ENCODE results near the gene AUTS2. TPM values are rescaled to one million over a fixed set of nuclear protein-coding genes. Genes with fewer than 3 reads are reported as not detected.

Gene AUTS2
- total RNA-seq, 1 experiment from 2014 or later, result 256 TPM

- Mint-ChIP-seq H3K4me3 (no peak overlapping the region), H3K27ac (no peak overlapping the region; a peak in 1 of 7 replicates), H3K36me3 (ENCODE audit: insufficient read depth in 1 of 3, low read depth in 3 of 3) (peaks cover 12 to 38% (median 31%) of the 10 kb centered on the region in 3 experiments), H3K9me3 (peaks cover 4 to 6% of the 10 kb centered on the region in 2 experiments; a peak in 1 of 5 replicates), H3K4me1 (peaks cover 88 to 91% of the 10 kb centered on the region in 2 experiments), H3K27me3 (ENCODE audit: low read depth) (no peaks in the 10 kb centered on the region)
- H2AFZ ChIP-seq (ENCODE audit: low read length), result no peak overlapping the region
- TF ChIP-seq, protein P1, sequence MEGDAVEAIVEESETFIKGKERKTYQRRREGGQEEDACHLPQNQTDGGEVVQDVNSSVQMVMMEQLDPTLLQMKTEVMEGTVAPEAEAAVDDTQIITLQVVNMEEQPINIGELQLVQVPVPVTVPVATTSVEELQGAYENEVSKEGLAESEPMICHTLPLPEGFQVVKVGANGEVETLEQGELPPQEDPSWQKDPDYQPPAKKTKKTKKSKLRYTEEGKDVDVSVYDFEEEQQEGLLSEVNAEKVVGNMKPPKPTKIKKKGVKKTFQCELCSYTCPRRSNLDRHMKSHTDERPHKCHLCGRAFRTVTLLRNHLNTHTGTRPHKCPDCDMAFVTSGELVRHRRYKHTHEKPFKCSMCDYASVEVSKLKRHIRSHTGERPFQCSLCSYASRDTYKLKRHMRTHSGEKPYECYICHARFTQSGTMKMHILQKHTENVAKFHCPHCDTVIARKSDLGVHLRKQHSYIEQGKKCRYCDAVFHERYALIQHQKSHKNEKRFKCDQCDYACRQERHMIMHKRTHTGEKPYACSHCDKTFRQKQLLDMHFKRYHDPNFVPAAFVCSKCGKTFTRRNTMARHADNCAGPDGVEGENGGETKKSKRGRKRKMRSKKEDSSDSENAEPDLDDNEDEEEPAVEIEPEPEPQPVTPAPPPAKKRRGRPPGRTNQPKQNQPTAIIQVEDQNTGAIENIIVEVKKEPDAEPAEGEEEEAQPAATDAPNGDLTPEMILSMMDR (conservative IDR thresholded peaks at IDR 0.05), result no peak
- peaks cover 2% of the 10 kb centered on the region for H3K23me2 ChIP-seq (ENCODE audit: insufficient read length, low read depth, low read length, poor library complexity, severe bottlenecking)
- H3K79me1 ChIP-seq (ENCODE audit: insufficient read depth, low read depth, low read length, poor library complexity, severe bottlenecking), result peaks cover 15% of the 10 kb centered on the region
- no peaks in the 10 kb centered on the region for H3K9me3 ChIP-seq (ENCODE audit: control insufficient read depth, low read depth, low read length)
- no CpG with 5 or more reads among the region's 1 CpG for WGBS (ENCODE audit: extremely low coverage, insufficient read length, low lambda C conversion rate)
- no peak overlapping the region for H4K91ac ChIP-seq (ENCODE audit: insufficient read length, low read depth, low read length)
- no peak overlapping the region for H3K56ac ChIP-seq (ENCODE audit: insufficient read length, low read depth, low read length)
- no peak overlapping the region for H2BK20ac ChIP-seq (ENCODE audit: low read depth, low read length, poor library complexity, severe bottlenecking)
- H3K18ac ChIP-seq (ENCODE audit: insufficient read length, low read depth, low read length), result no peak overlapping the region
- no peak overlapping the region for H4K5ac ChIP-seq (ENCODE audit: insufficient read length, low read depth, low read length)
- H3K14ac ChIP-seq (ENCODE audit: insufficient read depth, low read length), result no peak overlapping the region
- H3K79me2 ChIP-seq (ENCODE audit: insufficient read depth, low read length), result peaks cover 24% of the 10 kb centered on the region; the same call in 1 of the 2 replicates
- no peak overlapping the region for H2BK120ac ChIP-seq (ENCODE audit: low read depth, low read length, poor library complexity, severe bottlenecking)
- no peak overlapping the region for H2BK12ac ChIP-seq (ENCODE audit: insufficient read length, low read depth, low read length)
- H3T11ph ChIP-seq (ENCODE audit: low read length), result no peak overlapping the region
- H2BK15ac ChIP-seq (ENCODE audit: low read depth, low read length), result no peak overlapping the region
- H2AK5ac ChIP-seq (ENCODE audit: insufficient read length, low read length), result no peak overlapping the region
- H3K27me3 ChIP-seq (ENCODE audit: insufficient read depth, low read length), result no peaks in the 10 kb centered on the region
- no peak overlapping the region for H3K4me2 ChIP-seq (ENCODE audit: insufficient read depth, insufficient read length, low read length)
- DNase-seq, result no peak
- peaks cover 21% of the 10 kb centered on the region for H3K4me1 ChIP-seq (ENCODE audit: insufficient read depth, low read length)
- H3K9ac ChIP-seq (ENCODE audit: extremely low read depth, insufficient read length, low read length), result no peak overlapping the region
- no peaks in the 10 kb centered on the region for H4K20me1 ChIP-seq (ENCODE audit: control insufficient read depth, insufficient read depth, insufficient read length)
- H4K8ac ChIP-seq (replicated peaks; ENCODE audit: insufficient read length, low read depth, low read length), result no peak overlapping the region
- no peak overlapping the region for H3K4ac ChIP-seq (ENCODE audit: low read depth, low read length)
- no peak overlapping the region for H2BK5ac ChIP-seq (ENCODE audit: insufficient read length, low read length)
- no peak overlapping the region for H3K27ac ChIP-seq (ENCODE audit: insufficient read length, low read depth, low read length)
- no peak overlapping the region for H3K23ac ChIP-seq (ENCODE audit: insufficient read length, low read depth, low read length)
These were observed 1128.0 kb downstream of the AUTS2 start for GRCh38 chr7:70726294-70726693.

Data from H9 (cell line).